H54 (cell line): ENCODE measurements around the gene ARL6IP4.

ENCODE experiments used
- DNase-seq: peaks from one replicate; pipeline ENCODE4 v3.0.0; 2011; ENCODE audit warnings: low spot score, mixed read lengths; ENCODE audit not compliant: insufficient read length
- FAIRE-seq: peaks from 3 replicates; lab custom pipeline; 2011; peaks lifted over from hg19 to GRCh38; lab: Jason Lieb, UNC
- POLR2A ChIP-seq: IDR thresholded peaks from 2 replicates; pipeline ENCODE4 v1.6.1; 2011; ENCODE audit warnings: low read depth, mild to moderate bottlenecking, low read length

Gene ARL6IP4

GRCh38 chr12:122978507-122978955 is 1.9 kb upstream of the ARL6IP4 start:
- no peak for FAIRE-seq
- TF ChIP-seq POLR2A, result no peak
- DNase-seq, result no peak

- DNase-seq (no peak), FAIRE-seq (no peak)
- TF ChIP-seq POLR2A, result no peak
Observed at GRCh38 chr12:122979001-122979907, 1.2 kb upstream of the ARL6IP4 start.

GRCh38 chr12:122979908-122980182 is 636 bp upstream of the ARL6IP4 start:
- TF ChIP-seq POLR2A, result no peak
- FAIRE-seq (no peak), DNase-seq (no peak)

- DNase-seq (no peak), FAIRE-seq (no peak)
- TF ChIP-seq POLR2A, result no peak
Observed at GRCh38 chr12:122981036-122981471, 573 bp downstream of the ARL6IP4 start.

- FAIRE-seq, result no peak
- no peak for TF ChIP-seq POLR2A
- DNase-seq, result no peak
Observed at GRCh38 chr12:122981587-122982476, 1.4 kb downstream of the ARL6IP4 start.

- no peak for FAIRE-seq
- no peak for TF ChIP-seq POLR2A
- no peak for DNase-seq
Observed at GRCh38 chr12:122982477-122982815, 2.0 kb downstream of the ARL6IP4 start.

- DNase-seq (no peak), FAIRE-seq (no peak)
- no peak for TF ChIP-seq POLR2A
Observed at GRCh38 chr12:122982963-122983788, 2.7 kb downstream of the ARL6IP4 start.

GRCh38 chr12:122983789-122984515 is 3.5 kb downstream of the ARL6IP4 start:
- no peak for TF ChIP-seq POLR2A
- FAIRE-seq, result no peak
- no peak for DNase-seq

- DNase-seq, result no peak
- no peak for TF ChIP-seq POLR2A
- FAIRE-seq, result no peak
Observed at GRCh38 chr12:122984612-122985337, 4.3 kb downstream of the ARL6IP4 start.

GRCh38 chr12:122985338-122986257 is 5.1 kb downstream of the ARL6IP4 start:
- DNase-seq (no peak), FAIRE-seq (no peak)
- TF ChIP-seq POLR2A, result no peak

- TF ChIP-seq POLR2A, result no peak
- DNase-seq (no peak), FAIRE-seq (no peak)
Observed at GRCh38 chr12:122986258-122986871, 5.9 kb downstream of the ARL6IP4 start.
